Muscle layer of duodenum (tissue), 2 donors: Measurements from ENCODE around the gene FAM186B.

Experiments used
- H3K27ac ChIP-seq: one replicate; pipeline ENCODE4 v1.7.0; 2013; ENCODE audit warnings: mild to moderate bottlenecking, low read length
- H3K27me3 ChIP-seq: one replicate; pipeline ENCODE4 v1.7.0; 2013; ENCODE audit warnings: low read depth, mild to moderate bottlenecking, control low read depth, low read length
- H3K36me3 ChIP-seq, 2 donors: one replicate each; pipeline ENCODE4 v1.7.0; 2013; ENCODE audit warnings: low read length in 2 of 2, control low read depth in 1 of 2, mild to moderate bottlenecking in 1 of 2; ENCODE audit not compliant: insufficient read depth in 2 of 2, control insufficient read depth in 1 of 2
- H3K4me1 ChIP-seq, 2 donors: one replicate each; pipeline ENCODE4 v1.7.0; 2013; ENCODE audit warnings: low read length in 2 of 2, mild to moderate bottlenecking in 2 of 2, control low read depth in 1 of 2, moderate library complexity in 1 of 2; ENCODE audit not compliant: insufficient read depth in 2 of 2, control insufficient read depth in 1 of 2
- H3K4me3 ChIP-seq, 2 donors: one replicate each; pipeline ENCODE4 v1.7.0; 2013; ENCODE audit warnings: low read length in 2 of 2, low read depth in 1 of 2, mild to moderate bottlenecking in 1 of 2
- H3K9me3 ChIP-seq, 2 donors: one replicate each; pipeline ENCODE4 v1.7.0; 2013; ENCODE audit warnings: low read length in 2 of 2, control low read depth in 1 of 2, mild to moderate bottlenecking in 1 of 2; ENCODE audit not compliant: control insufficient read depth in 1 of 2
- donor health status: healthy.

FAM186B gene

GRCh38 chr12:49645146-49646039 lies 40.0 kb upstream of the FAM186B start:
- Histone ChIP-seq H3K27me3 (no peaks in the 10 kb centered on the region), H3K9me3 (no peaks in the 10 kb centered on the region), H3K27ac (no peak overlapping the region), H3K4me1 (peaks cover 3 to 11% of the 10 kb centered on the region in 2 donors), H3K36me3 (peaks cover 33 to 83% of the 10 kb centered on the region in 2 donors), H3K4me3 (no peak overlapping the region)

GRCh38 chr12:49644620-49644994 lies 39.2 kb upstream of the FAM186B start:
- Histone ChIP-seq H3K9me3 (no peaks in the 10 kb centered on the region), H3K36me3 (peaks cover 27 to 79% of the 10 kb centered on the region in 2 donors), H3K27ac (no peak overlapping the region), H3K4me3 (no peak overlapping the region), H3K4me1 (peaks cover 3 to 11% of the 10 kb centered on the region in 2 donors), H3K27me3 (no peaks in the 10 kb centered on the region)

GRCh38 chr12:49643961-49644619 lies 38.7 kb upstream of the FAM186B start:
- Histone ChIP-seq H3K36me3 (peaks cover 24 to 73% of the 10 kb centered on the region in 2 donors), H3K4me3 (no peak overlapping the region), H3K27me3 (no peaks in the 10 kb centered on the region), H3K9me3 (no peaks in the 10 kb centered on the region), H3K4me1 (peaks cover 3 to 11% of the 10 kb centered on the region in 2 donors), H3K27ac (no peak overlapping the region)

DNA sequence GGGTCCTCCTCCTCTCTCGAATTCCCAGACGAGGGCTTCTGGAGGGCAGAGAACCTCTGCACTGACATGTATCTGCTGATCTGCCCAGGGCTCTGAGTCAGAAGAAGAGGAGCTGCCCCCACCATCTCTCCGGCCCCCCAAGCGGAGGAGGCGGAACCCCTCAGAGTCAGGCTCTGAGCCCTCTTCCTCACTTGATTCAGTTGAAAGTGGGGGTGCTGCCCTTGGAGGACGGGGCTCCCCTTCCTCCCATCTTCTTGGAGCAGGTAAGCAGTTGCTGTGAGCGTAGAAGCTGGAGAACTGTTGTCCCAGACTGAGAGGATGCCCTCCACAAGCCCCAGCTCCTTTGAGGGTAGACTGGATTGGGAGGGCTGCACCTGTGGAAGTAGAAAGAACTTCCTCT lies 37.7 kb upstream of the FAM186B start:
- Histone ChIP-seq H3K4me3 (no peak overlapping the region), H3K36me3 (peaks cover 24 to 68% of the 10 kb centered on the region in 2 donors), H3K27me3 (no peaks in the 10 kb centered on the region), H3K4me1 (peaks cover 3 to 11% of the 10 kb centered on the region in 2 donors), H3K27ac (no peak overlapping the region), H3K9me3 (no peaks in the 10 kb centered on the region)

DNA sequence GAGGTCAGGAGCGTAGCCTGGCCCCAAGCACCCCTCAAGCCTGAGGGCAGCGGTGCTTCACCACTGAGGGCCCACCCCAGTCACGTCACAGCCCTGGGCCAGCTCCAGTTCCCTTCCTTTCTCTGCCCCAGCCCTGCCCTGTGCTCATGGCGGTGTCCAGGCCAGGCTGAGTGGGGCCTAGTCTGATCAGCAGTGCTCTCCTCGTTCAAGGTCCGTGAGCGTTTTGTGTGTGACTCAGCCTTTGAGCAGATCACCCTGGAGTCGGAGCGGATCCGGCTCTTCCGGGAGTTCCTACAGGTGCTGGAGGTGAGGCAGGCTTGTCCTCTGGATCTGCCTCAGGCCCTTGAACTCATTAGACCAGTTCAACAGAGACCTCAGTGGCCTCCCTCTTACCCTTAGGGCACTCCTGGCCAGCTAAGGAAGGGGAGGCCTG lies 36.9 kb upstream of the FAM186B start:
- peaks cover 3 to 14% of the 10 kb centered on the region in 2 donors for H3K4me1 ChIP-seq

GRCh38 chr12:49641748-49642369 lies 36.4 kb upstream of the FAM186B start:
- no peaks in the 10 kb centered on the region for H3K27me3 ChIP-seq
- H3K9me3 ChIP-seq = no peaks in the 10 kb centered on the region
- H3K4me1 ChIP-seq = peaks cover 5 to 15% of the 10 kb centered on the region in 2 donors
- no peak overlapping the region for H3K27ac ChIP-seq
- no peak overlapping the region for H3K4me3 ChIP-seq
- H3K36me3 ChIP-seq = peaks cover 26 to 59% of the 10 kb centered on the region in 2 donors

More for the DNA sequence above, 36.9 kb upstream of the FAM186B start:
- no peaks in the 10 kb centered on the region for H3K27me3 ChIP-seq
- no peak overlapping the region for H3K27ac ChIP-seq
- peaks cover 27 to 63% of the 10 kb centered on the region in 2 donors for H3K36me3 ChIP-seq
- H3K4me3 ChIP-seq = no peak overlapping the region
- H3K9me3 ChIP-seq = no peaks in the 10 kb centered on the region

DNA sequence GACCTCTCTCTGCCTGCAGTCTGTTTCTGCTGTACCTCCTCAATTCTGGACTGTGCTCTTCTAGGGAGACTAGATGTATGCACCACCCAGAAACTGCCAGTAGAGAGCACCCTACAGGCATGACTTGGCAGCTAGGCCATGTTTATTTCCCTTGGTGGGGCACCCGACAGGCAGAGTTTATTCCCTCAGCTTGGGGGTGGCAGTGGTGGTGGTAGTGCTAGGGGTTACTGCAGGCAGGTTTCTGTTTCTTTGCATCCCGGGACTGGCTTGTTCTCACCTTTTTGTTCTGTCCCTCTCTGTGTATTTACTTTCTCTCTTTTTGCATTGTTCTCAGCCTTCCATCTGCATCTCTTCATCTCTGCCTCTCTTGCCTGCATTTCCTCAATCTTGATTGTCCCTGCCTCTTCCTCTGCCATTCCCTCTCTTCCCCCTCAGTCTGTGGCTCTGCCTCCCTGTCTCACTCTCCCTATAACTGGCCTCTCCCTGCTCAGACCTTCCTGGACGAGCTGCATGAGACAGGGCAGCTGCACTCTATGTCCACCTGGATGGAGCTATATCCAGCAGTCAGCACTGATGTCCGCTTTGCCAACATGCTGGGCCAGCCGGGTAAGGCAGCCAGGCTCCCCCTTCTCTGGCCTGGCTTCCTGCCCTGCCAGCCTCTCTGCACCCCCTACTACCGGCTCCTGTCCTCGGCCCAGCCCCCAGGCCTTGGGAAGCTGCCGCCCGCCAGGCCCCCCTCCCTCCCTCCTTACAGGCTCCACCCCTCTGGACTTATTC lies 31.7 kb upstream of the FAM186B start:
- H3K27me3 ChIP-seq = no peaks in the 10 kb centered on the region
- H3K36me3 ChIP-seq = peaks cover 8 to 32% of the 10 kb centered on the region in 2 donors
- H3K4me3 ChIP-seq = no peak overlapping the region
- H3K4me1 ChIP-seq = peaks cover 4 to 16% of the 10 kb centered on the region in 2 donors
- H3K9me3 ChIP-seq = no peaks in the 10 kb centered on the region
- no peak overlapping the region for H3K27ac ChIP-seq

GRCh38 chr12:49636574-49636973 lies 31.1 kb upstream of the FAM186B start:
- H3K4me3 ChIP-seq = no peak overlapping the region
- H3K9me3 ChIP-seq = no peaks in the 10 kb centered on the region
- H3K27me3 ChIP-seq = no peaks in the 10 kb centered on the region
- peaks cover 4 to 16% of the 10 kb centered on the region in 2 donors for H3K4me1 ChIP-seq
- H3K27ac ChIP-seq = no peak overlapping the region
- H3K36me3 ChIP-seq = peaks cover 8 to 26% of the 10 kb centered on the region in 2 donors

DNA sequence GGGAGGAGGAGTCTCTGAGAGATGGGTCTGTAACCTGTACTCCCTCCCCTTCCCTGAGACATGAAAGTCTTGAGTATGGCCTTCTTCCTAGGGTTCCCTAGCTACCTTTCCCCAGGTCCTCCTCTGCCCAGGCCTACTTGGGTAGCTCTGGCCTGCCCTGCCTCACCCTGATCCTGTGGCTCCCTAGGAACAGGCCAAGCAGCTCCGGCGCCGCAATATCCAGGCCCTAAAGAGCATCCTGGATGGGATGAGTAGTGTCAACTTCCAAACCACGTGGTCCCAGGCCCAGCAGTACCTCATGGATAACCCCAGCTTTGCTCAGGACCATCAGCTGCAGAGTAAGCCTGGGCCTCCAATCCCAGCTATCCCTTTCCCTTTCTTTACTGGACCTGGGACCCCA lies 30.2 kb upstream of the FAM186B start:
- H3K4me1 ChIP-seq = peaks cover 4 to 16% of the 10 kb centered on the region in 2 donors
- no peaks in the 10 kb centered on the region for H3K9me3 ChIP-seq
- no peak overlapping the region for H3K27ac ChIP-seq
- H3K27me3 ChIP-seq = no peaks in the 10 kb centered on the region
- no peak overlapping the region for H3K4me3 ChIP-seq
- peaks cover 5 to 17% of the 10 kb centered on the region in 2 donors for H3K36me3 ChIP-seq

DNA sequence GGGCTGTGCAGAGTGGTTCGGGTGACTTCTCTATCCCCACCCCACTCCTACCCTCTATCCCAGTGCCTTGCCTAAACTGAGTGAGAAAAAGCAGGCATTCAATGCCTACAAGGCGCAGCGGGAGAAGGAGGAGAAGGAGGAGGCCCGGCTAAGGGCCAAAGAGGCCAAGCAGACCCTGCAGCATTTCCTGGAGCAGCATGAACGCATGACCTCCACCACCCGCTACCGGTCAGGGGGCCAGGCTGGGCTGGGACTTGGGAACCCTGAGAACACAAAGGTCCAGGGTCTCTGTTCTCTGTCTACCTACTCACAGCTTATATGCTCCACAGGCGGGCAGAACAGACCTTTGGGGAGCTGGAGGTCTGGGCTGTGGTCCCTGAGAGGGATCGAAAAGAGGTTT lies 29.6 kb upstream of the FAM186B start:
- Histone ChIP-seq H3K9me3 (no peaks in the 10 kb centered on the region), H3K27me3 (no peaks in the 10 kb centered on the region), H3K27ac (no peak overlapping the region), H3K4me1 (peaks cover 4 to 16% of the 10 kb centered on the region in 2 donors), H3K36me3 (peaks cover 5 to 11% of the 10 kb centered on the region in 2 donors), H3K4me3 (no peak overlapping the region)
